BLaER1 treated with 17β-estradiol and CSF1 and Interleukin-3, amounts not matched to agents 10 nM and 100 nM (cell line): ENCODE measurements around the gene IL19.

Source experiments
- H3K27ac ChIP-seq, 11 experiments: shearing (Covaris generic); formaldehyde crosslinking; 2 replicates each; pipeline ENCODE4 v1.8.1; 2022
- H3K27me3 ChIP-seq, 11 experiments: shearing (Covaris generic); formaldehyde crosslinking; 2 replicates each; pipeline ENCODE4 v1.8.1; 2022
- H3K36me3 ChIP-seq, 11 experiments: shearing (Covaris generic); formaldehyde crosslinking; 2 replicates each; pipeline ENCODE4 v1.8.1; 2022
- H3K4me1 ChIP-seq, 10 experiments: shearing (Covaris generic); formaldehyde crosslinking; 2 replicates each; pipeline ENCODE4 v1.8.1; 2022
- H3K4me2 ChIP-seq, 11 experiments: shearing (Covaris generic); formaldehyde crosslinking; 2 replicates each; pipeline ENCODE4 v1.8.1; 2022
- H3K4me3 ChIP-seq, 10 experiments: shearing (Covaris generic); formaldehyde crosslinking; 2 replicates each; pipeline ENCODE4 v1.8.1; 2022
- H3K9ac ChIP-seq, 11 experiments: shearing (Covaris generic); formaldehyde crosslinking; 2 replicates each; pipeline ENCODE4 v1.8.1; 2022
- H3K9me3 ChIP-seq, 11 experiments: shearing (Covaris generic); formaldehyde crosslinking; replicated peaks in 1 of 11; 2 replicates each; pipeline ENCODE4 v1.8.1; 2022
- H4K20me1 ChIP-seq, 11 experiments: shearing (Covaris generic); formaldehyde crosslinking; 2 replicates each; pipeline ENCODE4 v1.8.1; 2022
- Cebpa-rat ChIP-seq, 11 experiments: shearing (Covaris generic); IDR thresholded peaks; 2 replicates each; pipeline ENCODE4 v1.8.1; 2022

IL19 gene

DNA sequence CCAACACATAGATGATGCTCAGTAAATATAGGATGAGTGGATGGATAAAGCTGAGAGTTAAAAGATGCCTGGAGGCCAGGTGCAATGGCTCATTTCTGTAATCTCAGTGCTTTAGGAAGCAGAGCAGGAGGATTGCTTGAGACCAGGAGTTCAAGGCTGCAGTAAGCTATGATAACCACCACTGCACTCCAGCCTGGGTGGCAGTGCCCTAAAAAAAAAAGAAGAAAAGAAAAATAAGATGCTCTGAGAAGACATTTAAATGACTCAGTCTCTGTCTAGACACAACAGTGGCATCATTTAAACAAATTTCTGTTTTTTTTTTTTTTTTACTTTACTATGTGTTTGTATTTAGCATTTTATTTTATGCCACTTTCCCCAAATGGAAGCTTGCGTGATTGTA, 25.3 kb upstream of the IL19 start:
- H3K4me3 ChIP-seq, result no peak overlapping the region
- no peak overlapping the region for H3K9ac ChIP-seq
- H3K4me2 ChIP-seq, result peak overlapping the region in 2 of 11 experiments; percentile 46 to 69; a peak in 5 of 22 replicates
- peaks cover 0 to 6% (median 0%) of the 10 kb centered on the region in 11 experiments; a peak in 1 of 22 replicates for H4K20me1 ChIP-seq
- H3K9me3 ChIP-seq, result no peaks in the 10 kb centered on the region
- no peaks in the 10 kb centered on the region for H3K27me3 ChIP-seq
- H3K27ac ChIP-seq, result no peak overlapping the region
- TF ChIP-seq Cebpa-rat (IDR thresholded peaks at IDR 0.05), result no peak
- peaks cover 0 to 81% (median 6%) of the 10 kb centered on the region in 10 experiments; a peak in 13 of 20 replicates for H3K4me1 ChIP-seq
- H3K36me3 ChIP-seq, result peaks cover 0 to 13% (median 0%) of the 10 kb centered on the region in 11 experiments; a peak in 3 of 22 replicates

DNA sequence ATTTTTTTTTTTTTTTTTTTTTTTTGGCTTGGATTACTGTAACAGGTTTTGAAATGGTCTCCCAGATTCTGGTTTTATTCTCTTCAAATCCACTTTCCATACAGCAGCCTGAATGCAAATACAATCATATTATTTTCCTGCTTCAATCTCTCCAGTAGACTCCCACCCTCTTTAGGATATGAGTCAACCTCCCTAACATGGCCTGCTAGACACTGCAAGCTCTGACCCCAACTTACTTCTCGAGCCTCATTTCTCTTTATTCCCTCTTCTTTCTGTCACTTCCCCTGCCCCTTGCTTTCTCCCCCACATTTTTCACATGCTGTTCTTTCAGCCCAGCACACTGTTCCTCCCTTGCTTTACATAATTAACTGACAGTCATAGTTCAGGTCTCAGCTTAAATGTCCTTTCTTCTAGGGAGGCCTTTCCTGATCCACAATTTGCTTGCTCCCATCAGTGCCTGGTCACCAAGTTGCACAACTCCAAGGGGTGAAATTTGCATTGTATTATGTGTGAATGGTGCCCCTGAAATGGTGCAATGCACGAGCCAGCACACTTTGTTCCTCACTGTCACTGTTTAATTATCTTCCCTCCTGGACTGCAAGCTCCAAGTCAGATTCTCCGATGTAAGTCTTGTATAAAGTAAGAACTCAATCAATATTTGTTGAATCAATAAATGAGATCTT, 22.1 kb upstream of the IL19 start:
- Histone ChIP-seq H3K27ac (no peak overlapping the region; a peak in 1 of 22 replicates), H3K9me3 (no peaks in the 10 kb centered on the region), H3K36me3 (no peaks in the 10 kb centered on the region), H3K4me1 (peaks cover 0 to 72% (median 16%) of the 10 kb centered on the region in 10 experiments; a peak in 13 of 20 replicates), H3K27me3 (no peaks in the 10 kb centered on the region), H3K4me3 (no peak overlapping the region), H3K9ac (no peak overlapping the region), H4K20me1 (0 out of 22 replicates have a peak, but pooled peaks cover 0 to 6% (median 0%) of the 10 kb centered on the region in 11 experiments), H3K4me2 (peak overlapping the region in 5 of 11 experiments; percentile 10 to 74 (median 65); a peak in 8 of 22 replicates)
- no peak for TF ChIP-seq Cebpa-rat (IDR thresholded peaks at IDR 0.05)

DNA sequence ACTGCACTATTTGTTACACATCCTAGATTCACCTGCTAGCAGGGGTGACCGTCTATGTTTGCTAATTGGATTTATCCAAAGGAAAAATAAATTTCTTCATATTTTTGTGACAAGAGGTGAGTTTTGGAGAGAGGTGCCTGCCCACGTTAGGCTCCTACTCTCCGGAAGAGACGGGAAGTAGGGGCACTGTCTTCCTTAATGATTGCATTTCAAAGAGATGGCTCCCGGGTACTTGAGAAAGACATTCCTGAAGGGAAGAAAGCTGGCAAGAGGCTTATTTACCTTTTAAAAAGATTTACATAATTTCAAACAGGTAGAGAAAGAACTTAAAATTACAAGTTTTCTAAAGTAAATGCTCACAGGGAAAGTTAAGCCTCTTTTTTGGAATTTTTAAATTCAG, 18.7 kb upstream of the IL19 start:
- no peak overlapping the region for H3K27ac ChIP-seq
- no peaks in the 10 kb centered on the region for H3K27me3 ChIP-seq
- H3K4me2 ChIP-seq, result peak overlapping the region in 1 of 11 experiments; percentile 31; a peak in 1 of 22 replicates
- peaks cover 0 to 18% (median 13%) of the 10 kb centered on the region in 11 experiments; a peak in 16 of 22 replicates for H3K9me3 ChIP-seq
- H3K36me3 ChIP-seq, result no peaks in the 10 kb centered on the region
- H3K4me1 ChIP-seq, result peaks cover 0 to 64% (median 16%) of the 10 kb centered on the region in 10 experiments; a peak in 12 of 20 replicates
- H3K4me3 ChIP-seq, result no peak overlapping the region
- H4K20me1 ChIP-seq, result no peaks in the 10 kb centered on the region
- no peak overlapping the region for H3K9ac ChIP-seq
- no peak for TF ChIP-seq Cebpa-rat (IDR thresholded peaks at IDR 0.05)

GRCh38 chr1:206752481-206752880, 18.1 kb upstream of the IL19 start:
- H3K36me3 ChIP-seq, result no peaks in the 10 kb centered on the region
- H3K4me3 ChIP-seq, result no peak overlapping the region
- no peak for TF ChIP-seq Cebpa-rat (IDR thresholded peaks at IDR 0.05)
- peak overlapping the region in 1 of 11 experiments; percentile 16; a peak in 1 of 22 replicates for H3K27ac ChIP-seq
- peaks cover 0 to 18% (median 13%) of the 10 kb centered on the region in 11 experiments; a peak in 16 of 22 replicates for H3K9me3 ChIP-seq
- no peaks in the 10 kb centered on the region for H4K20me1 ChIP-seq
- no peaks in the 10 kb centered on the region for H3K27me3 ChIP-seq
- peaks cover 2 to 59% (median 18%) of the 10 kb centered on the region in 10 experiments; a peak in 19 of 20 replicates for H3K4me1 ChIP-seq
- no peak overlapping the region for H3K9ac ChIP-seq
- H3K4me2 ChIP-seq, result peak overlapping the region in 7 of 11 experiments; percentile 9 to 82 (median 59); a peak in 8 of 22 replicates

DNA sequence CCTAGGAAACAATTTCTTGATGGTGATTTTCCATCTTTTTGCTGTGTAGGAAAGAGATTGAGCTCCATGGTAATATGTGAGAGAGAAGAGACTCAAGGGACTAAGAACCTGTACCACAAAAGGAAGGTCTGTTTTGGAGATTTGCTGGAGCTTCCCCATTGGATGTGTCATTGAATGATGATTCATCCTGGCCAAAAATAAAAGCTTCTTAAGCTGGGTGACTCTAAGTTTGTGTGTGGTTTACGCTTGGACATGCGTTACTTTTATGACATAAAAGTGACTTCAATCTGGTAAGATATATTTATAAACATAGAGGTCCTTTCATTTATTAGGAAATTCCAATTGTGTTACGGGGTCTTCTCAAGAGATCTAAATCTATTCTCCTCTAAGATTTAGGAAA, 17.4 kb upstream of the IL19 start:
- Histone ChIP-seq H3K36me3 (no peaks in the 10 kb centered on the region), H3K4me1 (peaks cover 9 to 58% (median 23%) of the 10 kb centered on the region in 10 experiments; a peak in 19 of 20 replicates), H3K4me3 (no peak overlapping the region), H3K9me3 (peaks cover 0 to 18% (median 13%) of the 10 kb centered on the region in 11 experiments; a peak in 16 of 22 replicates), H3K4me2 (peak overlapping the region in 8 of 11 experiments; percentile 9 to 82 (median 49); a peak in 11 of 22 replicates), H4K20me1 (no peaks in the 10 kb centered on the region), H3K27me3 (no peaks in the 10 kb centered on the region), H3K9ac (no peak overlapping the region), H3K27ac (peak overlapping the region in 1 of 11 experiments; percentile 17; a peak in 1 of 22 replicates)
- TF ChIP-seq Cebpa-rat (IDR thresholded peaks at IDR 0.05), result no peak

DNA sequence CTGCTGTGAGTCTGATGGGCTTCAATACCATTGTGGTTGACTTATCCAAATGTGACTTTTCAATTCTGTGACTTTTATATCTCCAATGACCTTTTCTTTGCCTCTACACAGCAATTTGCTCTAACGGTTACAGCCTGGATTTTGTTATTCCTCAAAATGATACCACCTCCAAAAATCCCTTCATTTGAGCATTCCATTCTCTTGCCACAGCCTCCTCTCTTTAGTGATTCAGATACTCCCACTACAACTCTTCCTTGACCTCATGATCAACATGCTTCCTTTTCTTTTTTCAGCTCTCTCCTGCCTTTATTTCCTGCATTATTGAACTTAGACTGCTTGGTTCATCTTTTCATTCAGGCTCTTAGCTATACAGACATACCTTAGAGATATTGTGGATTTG, 16.6 kb upstream of the IL19 start:
- no peak overlapping the region for H3K4me3 ChIP-seq
- H3K4me1 ChIP-seq, result peaks cover 9 to 49% (median 21%) of the 10 kb centered on the region in 10 experiments; a peak in 19 of 20 replicates
- no peak overlapping the region for H3K9ac ChIP-seq
- H3K9me3 ChIP-seq, result peaks cover 4 to 18% (median 13%) of the 10 kb centered on the region in 11 experiments; a peak in 16 of 22 replicates
- no peaks in the 10 kb centered on the region for H4K20me1 ChIP-seq
- no peak overlapping the region for H3K27ac ChIP-seq
- peak overlapping the region in 3 of 11 experiments; percentile 76 to 82 (median 77); a peak in 6 of 22 replicates for H3K4me2 ChIP-seq
- TF ChIP-seq Cebpa-rat (IDR thresholded peaks at IDR 0.05), result no peak
- H3K36me3 ChIP-seq, result no peaks in the 10 kb centered on the region
- H3K27me3 ChIP-seq, result no peaks in the 10 kb centered on the region

- Histone ChIP-seq H3K9ac (no peak overlapping the region), H3K4me2 (peak overlapping the region; percentile 30 to 61 (median 43); a peak in 21 of 22 replicates)
These were observed 12.9 kb upstream of the IL19 start for GRCh38 chr1:206757524-206758266.

GRCh38 chr1:206760590-206760989, 10.0 kb upstream of the IL19 start:
- Histone ChIP-seq H3K4me3 (no peak overlapping the region), H3K9ac (no peak overlapping the region), H3K27ac (no peak overlapping the region), H3K4me2 (no peak overlapping the region), H3K36me3 (no peaks in the 10 kb centered on the region), H4K20me1 (no peaks in the 10 kb centered on the region), H3K9me3 (peaks cover 6 to 21% (median 13%) of the 10 kb centered on the region in 11 experiments; a peak in 19 of 22 replicates), H3K4me1 (peaks cover 8 to 15% (median 10%) of the 10 kb centered on the region in 10 experiments), H3K27me3 (no peaks in the 10 kb centered on the region)
- TF ChIP-seq Cebpa-rat (IDR thresholded peaks at IDR 0.05), result no peak

More at GRCh38 chr1:206757524-206758266, 12.9 kb upstream of the IL19 start:
- peaks cover 4 to 18% (median 13%) of the 10 kb centered on the region in 11 experiments; a peak in 16 of 22 replicates for H3K9me3 ChIP-seq
- H3K27me3 ChIP-seq, result no peaks in the 10 kb centered on the region
- no peak for TF ChIP-seq Cebpa-rat (IDR thresholded peaks at IDR 0.05)
- no peak overlapping the region for H3K27ac ChIP-seq
- H3K36me3 ChIP-seq, result no peaks in the 10 kb centered on the region
- no peaks in the 10 kb centered on the region for H4K20me1 ChIP-seq
- H3K4me3 ChIP-seq, result no peak overlapping the region
- H3K4me1 ChIP-seq, result peaks cover 9 to 29% (median 19%) of the 10 kb centered on the region in 10 experiments; a peak in 19 of 20 replicates
